ENCODE measurements around the gene MSANTD1.

MSANTD1 gene

GRCh38 chr4:3301450-3302172 is 52.7 kb downstream of the MSANTD1 start:
- DNase-seq (ENCODE audit: low read depth in 2 of 2, low spot score in 1 of 2) = no peak

- peak; percentile 46 to 61 for DNase-seq (ENCODE audit: low read depth in 2 of 2, low spot score in 1 of 2)
These were observed 53.3 kb downstream of the MSANTD1 start for GRCh38 chr4:3302173-3302785.

GRCh38 chr4:3302786-3303564 is 54.0 kb downstream of the MSANTD1 start:
- no peak for DNase-seq (ENCODE audit: low read depth in 2 of 2, low spot score in 1 of 2)

- DNase-seq (ENCODE audit: low read depth in 2 of 2, low spot score in 1 of 2) = no peak
These were observed 54.5 kb downstream of the MSANTD1 start for GRCh38 chr4:3303565-3303824.

- no peak for DNase-seq (ENCODE audit: low read depth in 2 of 2, low spot score in 1 of 2)
These were observed 55.2 kb downstream of the MSANTD1 start for GRCh38 chr4:3303923-3304710.

- DNase-seq (ENCODE audit: low read depth in 2 of 2, low spot score in 1 of 2) = no peak
These were observed 56.1 kb downstream of the MSANTD1 start for GRCh38 chr4:3304831-3305609.

GRCh38 chr4:3305610-3306371 is 56.8 kb downstream of the MSANTD1 start:
- DNase-seq (ENCODE audit: low read depth in 2 of 2, low spot score in 1 of 2) = no peak
